Left renal pelvis (tissue), 4 donors: ENCODE measurements around the gene HMX1. TPM values are rescaled to one million over a fixed set of nuclear protein-coding genes. Genes with fewer than 3 reads are reported as not detected.

Experiments used
- DNase-seq, 4 donors: peaks; one replicate each; pipeline ENCODE4 v3.0.0-alpha.2; 2013; ENCODE audit warnings: low read depth in 4 of 4, low spot score in 3 of 4
- polyA plus RNA-seq, 4 donors: library from polyadenylated mRNA; unstranded; fragments of 120-200 nt; gene quantifications; one replicate each; pipeline ENCODE4 v1.2.1, GENCODE V29; 2013; ENCODE audit not compliant: insufficient read length in 4 of 4

HMX1 gene
- under 1 TPM in 1 of 4 donors, not detected in 3; 0.09 TPM for polyA plus RNA-seq

DNA sequence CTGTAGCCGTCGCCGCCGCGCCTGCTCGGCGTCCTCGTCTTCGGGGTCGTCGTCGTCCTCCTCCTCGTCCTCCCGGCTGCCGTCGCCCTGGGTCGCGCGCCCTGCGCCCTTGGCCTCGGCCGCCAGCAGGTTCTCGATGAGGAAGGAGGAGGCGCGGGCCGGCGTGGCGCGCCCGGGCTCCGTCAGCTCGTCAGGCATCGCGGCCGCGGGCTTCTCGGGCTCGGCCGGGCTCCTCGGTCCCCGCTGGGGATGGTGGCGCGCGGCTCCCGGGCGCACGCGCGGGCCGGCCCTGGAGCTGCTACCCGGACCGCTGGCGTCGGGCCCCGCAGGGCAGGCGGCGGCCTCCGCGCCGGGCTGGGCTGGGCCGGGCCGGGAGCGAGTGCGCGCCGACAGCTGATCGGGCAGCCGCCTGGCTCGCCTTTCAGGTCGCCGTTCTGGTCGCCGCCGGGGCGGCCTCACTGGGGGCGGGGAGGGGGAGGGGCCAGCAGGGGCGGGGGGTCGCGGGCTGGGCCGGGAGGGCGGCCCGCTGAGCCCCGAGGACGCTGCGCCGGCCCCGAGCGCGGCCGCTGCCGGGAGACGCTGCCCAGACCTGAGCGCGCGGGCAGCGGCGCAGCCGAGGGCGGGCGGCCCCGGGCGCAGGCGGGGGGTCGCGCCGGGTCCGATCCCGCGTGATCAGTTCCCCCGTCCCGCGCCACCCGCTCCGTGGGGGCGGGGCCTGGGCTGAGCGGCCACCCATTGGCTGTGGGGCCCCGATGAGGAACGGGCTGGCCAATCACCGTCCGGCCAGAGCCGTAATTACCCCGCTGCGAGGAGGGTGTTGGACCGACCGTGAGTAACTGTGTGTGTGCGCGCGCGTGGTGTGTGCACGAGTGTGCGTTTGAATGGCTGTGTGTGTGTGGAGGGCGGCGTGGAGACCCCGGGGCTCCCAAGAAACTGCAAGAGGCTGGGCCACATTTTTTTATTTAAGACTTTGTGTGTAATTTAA is at the start of gene HMX1:
Gene HMX1, minus strand, starts transcription at position 423 of the 985 bp plus-strand sequence. Its CDS starts 225 bp downstream, at position 198.
- no peak for DNase-seq

DNA sequence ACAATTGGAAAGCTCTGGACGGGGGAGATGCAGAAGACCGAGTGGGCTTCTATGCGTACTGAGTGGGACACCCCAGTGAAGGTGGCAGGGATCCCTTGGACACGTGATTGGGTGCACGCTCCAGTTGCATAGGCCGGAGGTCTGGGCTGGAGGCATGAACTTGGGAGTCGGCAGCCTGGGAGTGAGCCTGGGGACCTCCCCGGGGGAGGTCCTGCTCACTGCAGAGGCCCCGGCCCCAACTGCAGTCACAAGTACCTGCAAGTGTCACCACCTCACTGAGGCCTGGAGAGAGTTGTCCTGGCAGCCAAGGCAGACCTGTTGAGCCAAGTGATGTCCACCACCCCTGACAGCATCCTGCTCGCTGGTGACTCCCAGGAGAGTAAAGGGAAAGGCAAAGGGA is 49.3 kb upstream of the HMX1 start:
- no peak for DNase-seq

DNA sequence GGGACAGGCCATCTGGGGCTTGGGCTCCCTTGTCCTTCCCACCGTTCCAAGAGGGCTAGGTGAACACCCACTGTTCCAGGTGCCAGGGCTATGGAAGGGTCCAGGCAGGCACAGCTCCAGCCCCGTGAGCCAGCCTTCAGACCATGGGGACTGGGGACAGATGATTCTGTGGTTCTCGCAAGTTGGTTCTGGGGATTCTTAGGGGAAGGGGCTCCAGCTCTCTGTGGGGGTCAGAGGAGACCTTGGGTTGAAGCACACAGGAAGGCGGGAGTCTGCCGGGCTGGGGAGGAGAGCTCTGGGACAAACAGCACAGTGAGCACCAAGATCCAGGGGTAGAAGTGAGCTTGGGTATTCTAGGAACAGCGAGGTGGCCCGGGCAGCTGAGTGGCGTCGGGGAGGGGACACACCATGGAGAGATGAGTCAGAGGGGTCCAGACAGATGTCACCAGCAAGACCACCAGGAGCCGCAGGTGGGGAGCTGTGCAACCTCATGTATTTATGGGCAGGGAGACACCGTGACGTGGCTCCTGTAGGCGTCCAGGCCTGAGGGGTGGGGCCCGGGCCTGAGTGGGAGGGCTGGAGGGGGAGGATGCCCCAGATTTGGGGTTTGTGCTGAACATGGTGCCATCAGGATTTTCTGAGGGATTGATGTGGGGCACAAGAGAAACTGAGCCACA is 48.8 kb upstream of the HMX1 start:
- DNase-seq, result no peak

- DNase-seq, result no peak
These were observed 48.1 kb upstream of the HMX1 start for GRCh38 chr4:8919651-8920288.

DNA sequence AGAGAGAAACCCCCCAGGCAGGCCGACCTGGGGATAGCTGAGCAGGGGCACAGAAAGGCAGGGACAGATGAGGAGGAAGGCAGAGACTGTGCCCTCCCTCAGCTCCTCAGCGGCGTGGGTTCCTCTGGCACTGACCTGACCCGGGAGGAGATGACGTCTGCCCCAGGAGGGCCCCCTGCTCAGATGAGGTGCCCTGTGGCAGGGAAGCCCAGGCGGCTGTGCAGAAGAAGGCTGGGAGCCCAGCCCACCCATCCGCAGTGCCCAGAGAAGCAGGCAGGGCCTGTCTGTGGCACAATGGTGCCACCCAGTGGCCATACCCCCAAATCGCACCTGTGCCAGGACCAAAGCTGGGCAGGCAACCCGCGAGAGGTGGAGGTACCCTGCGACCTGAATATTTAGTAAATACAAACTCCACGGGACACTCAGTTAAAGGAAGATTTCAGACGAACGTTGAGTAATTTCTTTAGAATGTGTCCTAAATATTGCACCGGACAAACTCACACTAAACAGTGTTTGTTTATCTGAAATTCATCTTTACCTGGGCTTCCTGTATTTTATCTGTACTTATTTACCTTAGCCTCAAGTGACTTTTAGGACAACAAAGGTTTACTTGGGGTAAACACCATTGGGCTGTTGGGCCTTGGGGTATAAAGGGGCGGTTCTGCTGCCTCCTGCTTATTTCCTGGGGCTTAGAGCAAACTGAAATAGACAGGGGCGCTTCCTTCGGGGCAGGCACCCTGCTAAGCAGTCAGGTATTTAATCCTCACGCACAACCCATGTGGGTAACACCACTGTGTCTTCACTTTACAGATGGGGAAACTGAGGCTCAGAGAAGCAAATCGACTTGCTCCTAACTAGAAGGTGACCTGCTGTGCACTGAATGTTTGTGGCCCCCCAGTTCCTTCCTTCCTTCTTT is 46.5 kb upstream of the HMX1 start:
- DNase-seq, result peak in 2 of 4 donors; percentile 20 to 31

DNA sequence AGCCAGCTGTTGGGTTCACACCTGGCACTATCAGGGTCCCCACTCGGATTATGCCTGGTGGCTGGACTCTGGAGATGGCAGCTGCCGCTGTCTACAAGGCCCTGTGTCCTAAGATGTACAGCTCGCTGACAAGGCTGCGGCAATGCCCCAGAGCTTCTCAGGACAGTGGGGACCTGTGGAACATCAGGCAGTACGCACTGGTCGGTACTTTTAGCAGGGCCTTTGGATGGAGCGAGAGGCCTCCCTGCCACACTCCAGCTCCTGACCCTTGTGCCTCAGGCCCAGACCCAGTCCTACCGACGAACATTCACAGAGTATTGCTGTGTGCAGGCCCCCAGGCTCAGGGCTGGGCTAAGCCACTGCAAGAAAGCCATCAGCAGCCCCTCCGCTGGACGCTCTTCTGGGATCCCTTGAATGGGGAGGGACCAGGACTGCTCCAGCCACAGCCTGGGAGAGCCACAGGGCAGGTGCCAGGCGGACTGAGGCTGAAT is 45.7 kb upstream of the HMX1 start:
- no peak for DNase-seq

DNA sequence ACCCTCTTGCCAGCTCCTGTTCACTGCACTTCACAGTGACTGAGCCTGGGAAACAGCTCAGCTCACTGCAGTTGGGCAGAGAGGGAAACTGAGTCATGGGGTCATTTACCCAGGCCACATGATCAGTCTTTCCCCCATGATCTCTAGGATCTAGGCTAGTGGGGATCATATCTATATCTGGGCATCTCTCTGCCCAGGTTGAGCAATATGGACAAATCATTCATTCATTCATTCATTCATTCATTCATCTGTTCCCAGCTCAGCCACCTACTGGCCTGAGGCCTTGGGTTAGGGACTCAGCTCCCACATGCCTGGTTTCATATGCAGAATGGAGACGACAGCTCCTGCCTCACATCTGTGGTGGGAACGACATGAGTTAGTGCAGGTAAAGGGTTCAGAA is 45.3 kb upstream of the HMX1 start:
- no peak for DNase-seq

DNA sequence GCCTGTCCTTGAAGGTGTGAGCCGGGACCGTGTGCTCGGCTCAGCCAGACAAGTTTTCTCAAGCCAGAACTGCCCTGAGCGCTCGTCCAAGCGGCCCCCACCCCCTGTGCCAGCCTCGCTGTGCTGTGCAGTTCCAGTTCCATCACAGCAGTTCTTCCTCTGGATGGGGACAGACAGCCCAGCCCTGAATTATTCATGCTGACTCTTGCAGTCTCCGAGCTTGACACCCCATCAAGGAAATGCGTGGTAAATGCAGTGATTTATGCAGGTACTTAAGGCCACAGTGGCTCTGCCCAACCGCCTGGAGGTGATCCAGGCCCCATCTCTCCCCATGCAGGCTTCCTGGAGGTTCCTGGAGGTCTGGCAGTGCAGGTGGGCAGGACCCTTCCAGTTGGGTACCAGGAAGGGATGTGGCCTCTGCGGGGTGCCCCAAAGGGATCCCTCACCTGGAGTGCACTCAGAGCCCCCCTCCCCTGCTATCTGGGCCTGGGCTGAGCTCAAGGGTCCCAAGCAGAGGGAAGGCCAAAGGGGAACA is 44.8 kb upstream of the HMX1 start:
- no peak for DNase-seq

- no peak for DNase-seq
These were observed 43.9 kb upstream of the HMX1 start for GRCh38 chr4:8915201-8916200.

DNA sequence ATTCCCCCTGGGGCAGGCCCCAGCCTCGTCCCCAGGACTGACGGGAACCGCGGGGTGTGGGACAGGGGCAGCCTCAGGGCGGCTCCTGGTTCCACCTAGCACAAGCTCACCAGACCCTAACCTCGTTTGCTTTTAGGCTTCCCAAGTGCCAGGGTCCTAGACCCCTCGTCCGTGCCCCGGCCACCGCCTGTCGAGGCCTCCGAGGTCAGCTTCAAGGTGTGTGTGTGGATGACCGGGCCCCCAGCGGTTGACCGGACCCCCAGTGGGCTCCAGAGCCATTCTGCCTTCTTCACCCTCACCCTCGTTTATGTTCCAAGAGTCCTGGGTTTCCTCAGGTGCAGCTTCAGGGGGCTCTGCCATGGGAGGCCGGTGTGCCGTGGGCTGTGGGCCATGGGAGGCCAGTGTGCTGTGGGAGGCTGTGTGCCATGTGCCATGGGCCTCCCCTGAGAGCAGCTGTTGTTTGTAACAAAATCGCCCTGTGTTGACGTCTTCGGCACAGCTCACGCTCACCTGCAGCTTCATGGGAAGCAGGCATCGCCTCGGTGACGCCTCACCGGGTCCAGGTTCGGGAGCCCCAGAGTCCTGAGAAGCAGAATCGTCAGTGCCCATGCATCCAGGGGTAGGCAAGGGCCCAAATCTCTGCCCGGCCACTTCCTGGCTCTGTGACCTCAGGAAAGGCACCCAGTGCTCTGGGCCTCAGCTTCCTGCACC is 43.0 kb upstream of the HMX1 start:
- no peak for DNase-seq

DNA sequence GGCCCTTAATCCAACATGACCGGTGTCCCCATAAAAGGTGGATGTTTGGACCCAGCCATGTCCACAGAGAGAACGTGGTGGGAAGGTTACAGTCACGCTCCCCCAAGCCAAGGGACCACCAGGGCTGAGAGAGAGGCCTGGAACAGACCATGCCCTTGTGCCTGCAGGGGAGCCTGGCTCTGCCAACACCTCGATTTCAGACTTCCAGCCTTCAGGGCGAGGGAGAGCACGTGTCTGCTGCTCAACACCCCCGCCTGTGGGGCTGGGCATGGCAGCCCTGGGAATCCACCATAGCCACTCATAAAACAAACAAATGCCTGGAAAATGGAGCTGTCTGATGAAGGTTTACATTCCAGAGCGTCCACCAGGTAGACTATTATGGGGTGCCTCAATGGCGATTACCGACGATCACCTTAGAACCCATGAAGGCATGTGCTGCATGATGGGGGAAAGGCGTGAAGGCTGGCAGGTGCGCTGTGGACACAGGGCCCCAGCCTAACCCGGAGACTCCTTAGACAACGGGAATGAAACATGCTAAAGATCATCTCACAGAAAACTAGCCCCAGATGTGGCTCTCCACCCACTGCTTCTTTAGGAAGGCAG is 42.3 kb upstream of the HMX1 start:
- DNase-seq, result no peak

- no peak for DNase-seq
These were observed 41.6 kb upstream of the HMX1 start for GRCh38 chr4:8913121-8913857.

GRCh38 chr4:8912506-8912905 is 40.9 kb upstream of the HMX1 start:
- no peak for DNase-seq

DNA sequence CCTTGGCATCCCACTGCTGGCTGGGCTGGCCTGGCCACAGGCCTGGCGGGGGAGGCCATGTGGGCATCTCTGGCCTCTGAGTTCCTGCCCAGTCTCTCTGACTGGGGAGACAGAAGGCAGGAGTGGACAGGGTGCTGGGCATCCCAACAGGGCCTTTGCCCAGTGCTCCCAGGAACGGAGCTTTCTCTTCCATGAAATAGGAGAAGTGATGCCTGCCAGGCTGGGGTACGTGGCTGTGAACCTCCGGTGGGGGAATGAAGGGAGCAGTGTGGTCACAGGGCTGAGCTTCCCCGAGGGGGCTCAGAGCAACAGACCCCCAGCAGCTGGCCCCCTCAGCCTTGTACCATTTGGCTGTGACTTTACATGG is 40.4 kb upstream of the HMX1 start:
- DNase-seq, result no peak

DNA sequence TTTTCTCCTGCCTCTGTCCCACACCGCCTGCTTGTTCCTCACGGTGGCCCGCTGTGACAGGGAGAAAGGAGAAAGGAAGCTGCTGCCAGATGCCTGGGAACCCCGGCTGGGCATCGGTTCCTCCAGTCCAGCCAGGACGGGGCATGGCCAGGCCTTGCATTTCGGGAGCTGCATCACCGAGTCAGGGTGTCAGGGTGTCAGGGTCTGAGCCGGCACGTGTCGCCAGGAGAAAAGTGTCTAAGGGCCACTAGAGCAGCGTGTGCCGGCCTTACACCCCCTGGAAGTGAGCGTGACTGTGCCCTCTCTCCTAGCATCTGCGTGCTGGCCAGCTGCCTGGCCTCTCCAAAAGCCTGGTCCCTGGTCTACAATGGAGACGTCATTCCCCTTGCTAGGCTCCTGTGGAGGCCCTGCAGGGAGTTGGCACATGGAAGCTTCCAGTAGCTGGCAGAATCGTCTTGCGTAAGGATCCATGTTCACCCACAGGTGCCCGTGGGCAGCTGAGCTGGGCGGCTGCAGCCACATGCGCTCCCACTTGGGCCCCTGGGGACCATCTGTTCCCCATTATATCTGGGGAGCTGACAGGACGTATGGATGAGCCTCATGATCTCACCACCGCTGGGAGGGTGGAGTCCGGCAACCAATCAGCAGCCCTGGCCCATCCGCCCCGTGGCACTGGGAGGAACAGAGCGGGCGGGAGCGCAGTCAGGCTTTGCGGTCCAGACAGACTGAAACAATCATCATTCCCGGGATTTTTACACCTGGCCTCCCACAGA is 39.9 kb upstream of the HMX1 start:
- DNase-seq, result no peak

DNA sequence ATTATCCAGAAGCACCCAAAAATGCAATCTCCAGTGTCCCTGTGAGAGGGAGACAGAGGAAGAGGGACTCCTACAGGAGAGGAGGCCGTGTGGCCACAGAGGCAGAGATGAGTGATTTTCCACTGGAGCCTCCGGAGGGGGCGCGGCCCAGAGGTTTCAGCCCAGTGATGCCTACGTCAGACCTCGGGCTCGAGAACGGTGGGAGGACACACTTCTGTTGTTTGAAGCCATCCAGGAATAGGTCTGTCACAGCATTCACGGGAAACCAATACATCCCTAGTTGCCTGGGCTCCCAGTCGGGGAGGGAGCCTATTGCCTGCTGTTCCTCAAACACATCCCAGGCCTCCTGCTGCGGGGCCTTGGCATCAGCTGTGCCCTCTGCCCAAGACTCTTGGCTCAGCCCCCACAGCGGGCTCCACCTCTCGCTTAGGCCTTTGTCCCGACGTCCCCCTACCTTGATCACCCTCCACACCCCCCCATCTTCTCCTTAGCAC is 39.2 kb upstream of the HMX1 start:
- DNase-seq, result no peak
